HepG2 (cell line): ENCODE results near the gene SMARCAD1. TPM values are rescaled to one million over a fixed set of nuclear protein-coding genes. Genes with fewer than 3 reads are reported as not detected.

ENCODE experiments used
- ATAC-seq: fragments of 200-7000 bp; cut with Tn5 transposase; 3 replicates; pipeline ENCODE4 v1.9.1; 2020; ENCODE audit warnings: mild to moderate bottlenecking, moderate library complexity
- BruUV-seq: library from RNA; stranded (reverse); fragments of 400-500 nt; replicated peaks from 2 replicates; lab custom pipeline; 2021; lab: Mats Ljungman, UMichigan
- CTCF ChIA-PET: fragments of 300-600 bp; formaldehyde crosslinking; extraction: SDS; loops from one replicate; lab custom pipeline; 2021; ENCODE audit warnings: low total read pairs, inconsistent platforms, low intra/inter-chr PET ratio; lab: Yijun Ruan, JAX
- POLR2A ChIA-PET: fragments of 350-600 bp; sonication (Branson Sonifier 250); formaldehyde crosslinking; loops from one replicate; lab custom pipeline; 2020; ENCODE audit warnings: antibody characterized with exemption, inconsistent platforms; lab: Yijun Ruan, JAX
- DNase-seq: peaks from one replicate; pipeline ENCODE4 v3.0.0-alpha.2; 2015; ENCODE audit warnings: low spot score
- FAIRE-seq: peaks from 3 replicates; lab custom pipeline; 2011; peaks lifted over from hg19 to GRCh38; lab: Jason Lieb, UNC
- H2AFZ ChIP-seq: one replicate; pipeline ENCODE4 v1.6.1; 2011; ENCODE audit warnings: low read length, inconsistent platforms
- H3K27ac ChIP-seq: fragments of 300-600 bp; 3 replicates; pipeline ENCODE4 v1.8.0; 2011; ENCODE audit warnings: mixed run types, mild to moderate bottlenecking, mixed read lengths, low read length, inconsistent platforms; ENCODE audit not compliant: insufficient read depth; ENCODE audit errors: extremely low read length
- H3K27me3 ChIP-seq, 2 experiments: fragments of 200-600 bp in 1 of 2; 2 replicates in 1 of 2; 3 replicates in 1 of 2; pipeline versions ENCODE4 v1.6.0 to v1.8.0; 2011; ENCODE audit warnings: low read length in 2 of 2, mild to moderate bottlenecking in 2 of 2, moderate library complexity in 2 of 2, inconsistent platforms in 1 of 2; ENCODE audit not compliant: insufficient read depth in 2 of 2, control insufficient read depth in 1 of 2
- H3K36me3 ChIP-seq, 2 experiments: fragments of 200-600 bp in 1 of 2; replicated peaks in 1 of 2; 2 replicates in 1 of 2; 3 replicates in 1 of 2; pipeline versions ENCODE4 v1.5.1 to v1.8.0; 2011; ENCODE audit warnings: low read length in 2 of 2, inconsistent platforms in 1 of 2; ENCODE audit not compliant: insufficient read depth in 2 of 2, control insufficient read depth in 1 of 2
- H3K4me1 ChIP-seq: 2 replicates; pipeline ENCODE4 v1.5.1; 2012; ENCODE audit warnings: low read length, inconsistent platforms; ENCODE audit not compliant: insufficient read depth
- H3K4me2 ChIP-seq: 2 replicates; pipeline ENCODE4 v1.6.0; 2011; ENCODE audit warnings: low read depth, low read length, inconsistent platforms
- H3K4me3 ChIP-seq, 3 experiments: fragments of 200-600 bp in 1 of 3; sonication (generic), shearing (Covaris generic) in 1 of 3; replicated peaks in 1 of 3; 2 replicates each; pipeline ENCODE4 v1.5.1; 2011 to 2016; ENCODE audit warnings: low read length in 3 of 3, inconsistent platforms in 2 of 3, low read depth in 2 of 3, mild to moderate bottlenecking in 2 of 3, control low read depth in 1 of 3, mixed read lengths in 1 of 3; ENCODE audit not compliant: insufficient read depth in 1 of 3
- H3K79me2 ChIP-seq: one replicate; pipeline ENCODE4 v1.6.1; 2011; ENCODE audit warnings: low read length, inconsistent platforms; ENCODE audit not compliant: insufficient read depth
- H3K9ac ChIP-seq: 2 replicates; pipeline ENCODE4 v1.6.0; 2011; ENCODE audit warnings: mild to moderate bottlenecking, low read depth, low read length, inconsistent platforms; ENCODE audit not compliant: insufficient read depth
- H3K9me3 ChIP-seq: 2 replicates; pipeline ENCODE4 v1.5.1; 2012; ENCODE audit warnings: mild to moderate bottlenecking, low read length
- H4K20me1 ChIP-seq: 2 replicates; pipeline ENCODE4 v1.6.0; 2011; ENCODE audit warnings: inconsistent platforms, mild to moderate bottlenecking, low read length, moderate library complexity; ENCODE audit not compliant: insufficient read depth
- AGO1 ChIP-seq: fragments of 200-400 bp; formaldehyde crosslinking; IDR thresholded peaks from 2 replicates; pipeline ENCODE4 v1.6.1; 2017; ENCODE audit warnings: mild to moderate bottlenecking, low read depth, low read length, moderate library complexity; ENCODE audit not compliant: poor library complexity, severe bottlenecking
- AHR ChIP-seq: IDR thresholded peaks from 2 replicates; pipeline ENCODE4 v1.6.1; 2018; ENCODE audit warnings: missing genetic modification reagents, missing compliant biosample characterization
- GLI4 ChIP-seq: sonication (generic); formaldehyde crosslinking; IDR thresholded peaks from 2 replicates; pipeline ENCODE4 v1.5.1; 2020; ENCODE audit warnings: missing genetic modification reagents, mild to moderate bottlenecking, moderate library complexity, borderline replicate concordance
- HES4 ChIP-seq: sonication (generic); formaldehyde crosslinking; IDR thresholded peaks from 2 replicates; pipeline ENCODE4 v1.9.0; 2021; ENCODE audit warnings: mild to moderate bottlenecking, missing genetic modification reagents, borderline replicate concordance
- NCOA5 ChIP-seq: sonication (generic); formaldehyde crosslinking; IDR thresholded peaks from 2 replicates; pipeline ENCODE4 v1.4.0; 2020; ENCODE audit warnings: missing genetic modification reagents
- NR2F1 ChIP-seq, 2 experiments: fragments of 450-650 bp in 1 of 2; formaldehyde crosslinking in 1 of 2; IDR thresholded peaks; 2 replicates each; pipeline versions ENCODE4 v1.5.0 to v1.6.1; 2016 to 2020; ENCODE audit warnings: mild to moderate bottlenecking in 1 of 2, missing compliant biosample characterization in 1 of 2, missing genetic modification reagents in 1 of 2, moderate library complexity in 1 of 2
- TCF7 ChIP-seq: sonication (generic); IDR thresholded peaks from 2 replicates; pipeline ENCODE4 v1.6.1; 2016; ENCODE audit warnings: antibody characterized with exemption, low read depth
- TMF1 ChIP-seq: sonication (generic); formaldehyde crosslinking; IDR thresholded peaks from 2 replicates; pipeline ENCODE4 v1.8.1; 2022; ENCODE audit warnings: low read depth, missing genetic modification reagents
- ZNF121 ChIP-seq: sonication (generic); formaldehyde crosslinking; IDR thresholded peaks from 2 replicates; pipeline ENCODE4 v1.5.0; 2020; ENCODE audit warnings: mild to moderate bottlenecking, missing genetic modification reagents
- ZNF274 ChIP-seq: sonication (generic); formaldehyde crosslinking; IDR thresholded peaks from 2 replicates; pipeline ENCODE4 v1.5.1; 2020; ENCODE audit warnings: mild to moderate bottlenecking, missing genetic modification reagents
- ZNF441 ChIP-seq: sonication (generic); formaldehyde crosslinking; IDR thresholded peaks from 2 replicates; pipeline ENCODE4 v1.7.0; 2021; ENCODE audit warnings: missing genetic modification reagents, borderline replicate concordance
- ZSCAN22 ChIP-seq: sonication (generic); formaldehyde crosslinking; IDR thresholded peaks from 2 replicates; pipeline ENCODE4 v1.4.0; 2020; ENCODE audit warnings: mild to moderate bottlenecking, missing genetic modification reagents
- ZZZ3 ChIP-seq: sonication (generic); formaldehyde crosslinking; IDR thresholded peaks from 2 replicates; pipeline ENCODE4 v1.4.0; 2020; ENCODE audit warnings: missing genetic modification reagents, mild to moderate bottlenecking, borderline replicate concordance
- WGBS: methylation state at CpG from one replicate; pipeline ENCODE4 v1.1.6; 2017; ENCODE audit warnings: low lambda C conversion rate; 5-methylcytosine and 5-hydroxymethylcytosine counted together
- in situ Hi-C: cut with HindIII; loops from 2 replicates; pipeline ENCODE4 v1.10.0; 2017; ENCODE audit warnings: low pct_unique_long_range_greater_than_20kb; ENCODE audit not compliant: extremely low pct_ligation_motif_present
- intact Hi-C: fragments of 100-400 bp; cut with micrococcal nuclease; formaldehyde crosslinking; loops from one replicate; pipeline ENCODE4 v1.10.0; 2022; ENCODE audit not compliant: unreplicated experiment
- polyA plus RNA-seq, 8 experiments: library from polyadenylated mRNA; depleted of rRNA in 3 of 8; stranded (reverse) in 7 of 8; unstranded in 1 of 8; fragments of >200 nt; fragmentation: Illumina TruSeq in 4 of 8; extraction: Trizol in 4 of 8; gene quantifications; 2 replicates each; pipeline versions ENCODE4 v1.2.1 to v1.2.3, GENCODE V29; 2011 to 2016; ENCODE audit warnings: low read depth in 4 of 8, missing spikeins in 1 of 8, mixed read lengths in 1 of 8; ENCODE audit not compliant: insufficient read depth in 1 of 8
- total RNA-seq, 5 experiments: library from RNA; depleted of rRNA; stranded (reverse); fragments of >200 nt; fragmentation: Illumina TruSeq; extraction: Trizol; gene quantifications; 2 replicates each; pipeline ENCODE4 v1.2.3, GENCODE V29; 2016; ENCODE audit warnings: low read depth in 1 of 5
- TF ChIP-seq, protein P1 (sequence below): IDR thresholded peaks from 2 replicates; pipeline ENCODE4 v1.6.1; 2016
- TF ChIP-seq, protein P2 (sequence below): sonication (generic); formaldehyde crosslinking; IDR thresholded peaks from 2 replicates; pipeline ENCODE4 v1.4.0; 2020; ENCODE audit warnings: mild to moderate bottlenecking, missing genetic modification reagents
- TF ChIP-seq, protein P3 (sequence below): sonication (generic); formaldehyde crosslinking; IDR thresholded peaks from 2 replicates; pipeline ENCODE4 v1.5.1; 2020; ENCODE audit warnings: mild to moderate bottlenecking, missing genetic modification reagents, borderline replicate concordance

Gene SMARCAD1
- total and polyA plus RNA-seq, 2 of the 13 experiments (the other 11 are each of a cell fraction or from before 2014, with no cell fraction given): 18.2 to 35.9 TPM

DNA sequence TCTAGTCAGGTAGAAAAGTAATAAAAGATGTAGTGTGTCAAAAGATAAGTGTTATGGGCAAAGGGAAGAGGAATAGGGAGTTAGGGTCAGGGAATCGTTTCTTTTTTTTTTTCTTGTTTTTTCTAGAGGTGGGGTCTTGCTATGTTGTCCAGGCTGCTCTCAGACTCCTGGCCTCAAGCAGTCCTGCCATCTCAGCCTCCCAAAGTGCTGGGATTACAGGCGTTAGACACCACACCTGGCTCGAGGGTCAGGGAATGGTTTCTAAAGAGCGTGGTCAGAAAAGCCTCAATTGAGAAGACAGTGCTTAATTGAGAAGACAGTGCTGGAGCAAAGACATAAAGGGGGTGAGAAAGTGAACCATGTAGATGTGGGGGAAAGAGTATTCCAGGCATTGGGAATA is 19.1 kb downstream of the SMARCAD1 start:
- H3K79me2 ChIP-seq: peaks cover 11% of the 10 kb centered on the region
- POLR2A ChIA-PET: no interaction called here

DNA sequence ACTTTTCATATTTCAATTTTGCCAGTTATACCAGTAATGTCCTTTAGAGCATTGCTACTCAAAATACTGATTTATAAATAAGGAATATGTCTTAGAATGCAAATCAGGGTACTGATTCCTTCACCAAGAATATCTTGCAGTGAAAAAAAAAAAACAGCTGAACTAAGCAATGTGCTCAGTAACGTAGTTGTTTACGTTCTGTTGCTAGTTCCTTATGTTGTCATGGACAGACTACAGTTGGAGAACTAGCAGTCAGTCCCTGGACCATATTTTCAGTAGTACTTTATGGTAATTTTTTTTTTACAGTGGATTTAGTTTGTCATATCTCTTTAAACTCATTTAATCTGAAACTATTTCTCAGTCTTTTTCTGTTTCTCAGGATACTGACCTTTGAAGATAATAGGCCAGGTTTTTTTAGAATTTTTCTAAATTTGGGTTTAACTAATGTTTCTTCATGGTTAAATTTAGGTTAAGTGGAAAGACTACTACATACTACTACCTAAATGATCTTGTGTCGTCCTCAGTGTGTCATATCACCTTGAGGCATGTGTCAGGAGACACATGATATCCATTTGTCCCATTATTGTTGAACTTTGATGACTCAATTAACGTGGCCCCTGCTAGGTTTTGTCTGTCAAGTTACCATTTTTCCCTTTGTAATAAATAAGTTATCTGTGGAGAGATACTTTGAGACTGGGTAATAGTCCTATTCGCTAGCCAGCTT is 21.0 kb downstream of the SMARCAD1 start:
- no peak overlapping the region for H3K4me2 ChIP-seq
- H2AFZ ChIP-seq: no peak overlapping the region
- no peak for ATAC-seq
- in situ Hi-C loops: no loop called here
- FAIRE-seq: no peak
- no peak overlapping the region for H3K9ac ChIP-seq
- POLR2A ChIA-PET: no interaction called here
- no peaks in the 10 kb centered on the region for H3K4me1 ChIP-seq
- no peaks in the 10 kb centered on the region for H4K20me1 ChIP-seq
- no peak overlapping the region for H3K4me3 ChIP-seq
- WGBS: 96% methylated on average over 5 of the region's 5 CpGs
- intact Hi-C loops: no loop called here
- no peaks in the 10 kb centered on the region for H3K27me3 ChIP-seq
- H3K9me3 ChIP-seq: no peaks in the 10 kb centered on the region
- peaks cover 11% of the 10 kb centered on the region for H3K79me2 ChIP-seq
- DNase-seq: no peak
- CTCF ChIA-PET: no interaction called here
- no peak overlapping the region for H3K27ac ChIP-seq
- H3K36me3 ChIP-seq: peaks cover 3 to 35% of the 10 kb centered on the region in 2 experiments
- no TSS peak for BruUV-seq
- TF ChIP-seq TCF7 (no peak), ZNF274 (CRISPR knock-in tag) (no peak), NR2F1 (CRISPR knock-in tag; IDR thresholded peaks at IDR 0.05) (no peak), ZNF441 (CRISPR knock-in tag) (no peak), AHR (CRISPR knock-in tag) (no peak), HES4 (CRISPR knock-in tag) (no peak), AGO1 (no peak), NCOA5 (CRISPR knock-in tag) (no peak), ZSCAN22 (CRISPR knock-in tag) (no peak)
- TF ChIP-seq, protein P1, sequence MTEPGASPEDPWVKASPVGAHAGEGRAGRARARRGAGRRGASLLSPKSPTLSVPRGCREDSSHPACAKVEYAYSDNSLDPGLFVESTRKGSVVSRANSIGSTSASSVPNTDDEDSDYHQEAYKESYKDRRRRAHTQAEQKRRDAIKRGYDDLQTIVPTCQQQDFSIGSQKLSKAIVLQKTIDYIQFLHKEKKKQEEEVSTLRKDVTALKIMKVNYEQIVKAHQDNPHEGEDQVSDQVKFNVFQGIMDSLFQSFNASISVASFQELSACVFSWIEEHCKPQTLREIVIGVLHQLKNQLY (CRISPR knock-in tag): no peak
- TF ChIP-seq, protein P2, sequence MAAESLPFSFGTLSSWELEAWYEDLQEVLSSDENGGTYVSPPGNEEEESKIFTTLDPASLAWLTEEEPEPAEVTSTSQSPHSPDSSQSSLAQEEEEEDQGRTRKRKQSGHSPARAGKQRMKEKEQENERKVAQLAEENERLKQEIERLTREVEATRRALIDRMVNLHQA (CRISPR knock-in tag): no peak
- TF ChIP-seq, protein P3, sequence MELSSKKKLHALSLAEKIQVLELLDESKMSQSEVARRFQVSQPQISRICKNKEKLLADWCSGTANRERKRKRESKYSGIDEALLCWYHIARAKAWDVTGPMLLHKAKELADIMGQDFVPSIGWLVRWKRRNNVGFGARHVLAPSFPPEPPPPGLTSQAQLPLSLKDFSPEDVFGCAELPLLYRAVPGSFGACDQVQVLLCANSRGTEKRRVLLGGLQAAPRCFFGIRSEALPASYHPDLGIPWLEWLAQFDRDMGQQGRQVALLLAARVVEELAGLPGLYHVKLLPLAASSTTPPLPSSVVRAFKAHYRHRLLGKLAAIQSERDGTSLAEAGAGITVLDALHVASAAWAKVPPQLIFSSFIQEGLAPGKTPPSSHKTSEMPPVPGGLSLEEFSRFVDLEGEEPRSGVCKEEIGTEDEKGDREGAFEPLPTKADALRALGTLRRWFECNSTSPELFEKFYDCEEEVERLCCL (CRISPR knock-in tag): no peak

More for the DNA sequence above, 19.1 kb downstream of the SMARCAD1 start:
- Histone ChIP-seq H3K27me3 (no peaks in the 10 kb centered on the region), H3K9ac (no peak overlapping the region), H3K9me3 (no peaks in the 10 kb centered on the region), H3K36me3 (peaks cover 3 to 23% of the 10 kb centered on the region in 2 experiments; a peak in 4 of 5 replicates), H4K20me1 (no peaks in the 10 kb centered on the region), H2AFZ (no peak overlapping the region), H3K4me1 (no peaks in the 10 kb centered on the region), H3K27ac (no peak overlapping the region), H3K4me2 (no peak overlapping the region), H3K4me3 (no peak overlapping the region)
- no peak for TF ChIP-seq TMF1 (CRISPR knock-in tag)
- no peak for TF ChIP-seq GLI4 (CRISPR knock-in tag)
- no peak for TF ChIP-seq ZZZ3 (CRISPR knock-in tag)
- TF ChIP-seq ZNF121 (CRISPR knock-in tag): peak; percentile 62; the same call in 1 of the 2 replicates
- intact Hi-C loops (no loop called here), in situ Hi-C loops (no loop called here)
- CTCF ChIA-PET: no interaction called here
- BruUV-seq: no TSS peak
- 99% methylated on average over 4 of the region's 4 CpGs for WGBS
- DNase-seq: no peak
- ATAC-seq: no peak
- FAIRE-seq: no peak
